ENCODE measurements around the gene KDM6A.

The KDM6A gene

DNA sequence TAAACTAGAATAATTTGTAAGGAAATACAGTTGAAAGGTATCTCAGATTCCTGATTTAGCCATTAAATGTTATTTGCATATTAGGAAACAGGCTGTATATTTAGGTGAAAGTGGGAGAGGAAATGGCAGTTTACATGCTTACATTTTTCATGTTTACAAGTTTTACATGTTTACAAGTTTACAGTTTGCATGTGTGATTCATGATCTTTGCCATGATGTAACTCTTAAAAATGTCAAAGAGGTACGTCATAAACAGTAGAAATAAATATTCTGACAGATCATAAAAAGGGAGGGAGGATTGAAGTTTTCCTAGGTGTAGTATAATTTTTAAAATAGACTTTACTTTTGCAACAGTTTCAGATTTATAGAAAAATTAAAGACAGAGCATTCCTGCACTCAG, 45.7 kb downstream of the KDM6A start:
- no peak for TF ChIP-seq CTCF (IDR thresholded peaks at IDR 0.05; ENCODE audit: low read depth, low read length, missing control alignments)
- no peak for DNase-seq (ENCODE audit: extremely low read depth, low read depth)
- H3K4me3 ChIP-seq (replicated peaks; ENCODE audit: low read depth, low read length), result no peak overlapping the region

GRCh38 chrX:44922980-44923379, 50.0 kb downstream of the KDM6A start:
- no peak for DNase-seq (ENCODE audit: extremely low read depth, low read depth)
- TF ChIP-seq CTCF (IDR thresholded peaks at IDR 0.05; ENCODE audit: low read depth, low read length, missing control alignments), result no peak
- H3K4me3 ChIP-seq (replicated peaks; ENCODE audit: low read depth, low read length), result no peak overlapping the region

DNA sequence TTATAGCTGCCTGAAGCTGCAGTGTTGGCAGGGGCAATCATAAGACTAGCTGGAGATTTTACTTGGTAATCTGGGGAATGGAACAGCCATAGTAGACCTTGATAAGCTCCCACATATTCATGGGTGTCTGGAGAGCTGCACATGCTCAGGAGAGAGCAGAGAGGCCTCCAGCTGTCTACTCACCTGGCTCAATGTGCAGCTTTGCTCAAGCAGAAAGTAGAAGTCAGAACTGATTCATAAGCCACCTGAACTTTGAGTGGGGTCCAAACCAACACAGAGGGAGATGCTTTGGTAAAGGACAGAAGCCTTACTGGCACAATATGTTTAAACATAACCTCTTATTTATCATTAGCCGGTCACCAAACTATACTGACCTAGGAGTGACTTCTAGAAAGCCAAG, 54.4 kb downstream of the KDM6A start:
- no peak overlapping the region for H3K4me3 ChIP-seq (replicated peaks; ENCODE audit: low read depth, low read length)
- no peak for DNase-seq (ENCODE audit: extremely low read depth, low read depth)
- no peak for TF ChIP-seq CTCF (IDR thresholded peaks at IDR 0.05; ENCODE audit: low read depth, low read length, missing control alignments)

DNA sequence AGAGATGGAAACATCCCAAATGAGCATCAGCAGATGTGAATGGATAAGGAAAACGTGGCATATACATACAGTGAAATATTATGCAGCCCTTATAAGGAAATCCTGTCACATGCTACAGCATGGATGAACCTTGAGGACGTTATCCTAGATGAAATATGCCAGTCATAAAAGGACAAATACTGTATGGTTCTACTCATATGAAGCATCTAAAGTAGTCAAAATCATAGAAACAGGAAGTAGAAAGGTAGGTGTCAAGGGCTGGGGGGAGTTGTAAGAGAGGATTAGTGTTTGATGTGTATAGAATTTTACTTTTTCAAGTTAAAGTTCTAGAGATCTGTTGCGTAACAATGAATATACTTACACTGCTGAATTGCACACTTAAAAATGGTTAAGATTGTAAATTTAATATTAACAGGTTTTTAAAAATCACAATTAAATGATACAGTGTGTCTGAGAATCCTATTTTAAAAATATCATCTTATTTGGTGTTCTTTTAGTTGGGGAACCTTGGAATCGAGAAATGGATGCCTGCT, 58.5 kb downstream of the KDM6A start:
- no peak overlapping the region for H3K4me3 ChIP-seq (replicated peaks; ENCODE audit: low read depth, low read length)

DNA sequence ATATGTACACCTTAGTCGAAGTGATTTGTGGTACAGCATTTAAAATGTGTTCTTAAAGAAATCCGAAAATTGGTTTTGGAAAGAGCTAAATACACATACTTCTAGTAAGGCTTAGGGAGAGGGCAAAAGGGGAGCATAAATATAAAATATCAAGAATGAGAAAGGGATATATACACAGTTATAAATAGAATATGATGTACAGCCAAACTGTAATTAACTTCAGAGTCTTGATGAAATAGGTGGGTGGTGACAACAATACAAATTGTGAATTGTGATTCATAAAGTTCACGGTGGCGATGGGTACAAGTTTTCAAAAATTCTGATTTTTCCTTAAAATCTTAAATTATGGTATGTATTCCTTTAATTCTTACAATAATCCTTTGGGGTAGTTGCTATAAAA, 62.2 kb downstream of the KDM6A start:
- H3K4me3 ChIP-seq (replicated peaks; ENCODE audit: low read depth, low read length), result no peak overlapping the region
- DNase-seq (ENCODE audit: extremely low read depth, low read depth), result no peak
- TF ChIP-seq CTCF (IDR thresholded peaks at IDR 0.05; ENCODE audit: low read depth, low read length, missing control alignments), result no peak

More for the DNA sequence above, 58.5 kb downstream of the KDM6A start:
- DNase-seq (ENCODE audit: extremely low read depth, low read depth), result no peak
- no peak for TF ChIP-seq CTCF (IDR thresholded peaks at IDR 0.05; ENCODE audit: low read depth, low read length, missing control alignments)

GRCh38 chrX:44935640-44936039, 62.7 kb downstream of the KDM6A start:
- no peak overlapping the region for H3K4me3 ChIP-seq (replicated peaks; ENCODE audit: low read depth, low read length)
- DNase-seq (ENCODE audit: extremely low read depth, low read depth), result no peak
- no peak for TF ChIP-seq CTCF (IDR thresholded peaks at IDR 0.05; ENCODE audit: low read depth, low read length, missing control alignments)

GRCh38 chrX:44937606-44938005, 64.6 kb downstream of the KDM6A start:
- DNase-seq (ENCODE audit: extremely low read depth, low read depth), result no peak
- TF ChIP-seq CTCF (IDR thresholded peaks at IDR 0.05; ENCODE audit: low read depth, low read length, missing control alignments), result no peak
- no peak overlapping the region for H3K4me3 ChIP-seq (replicated peaks; ENCODE audit: low read depth, low read length)

All from HFF-Myc (cell line).